ENCODE measurements around the gene CKAP5.

CKAP5 gene

GRCh38 chr11:46695345-46696211 is 150.5 kb downstream of the CKAP5 start:
- DNase-seq: no peak

GRCh38 chr11:46694607-46695006 is 151.5 kb downstream of the CKAP5 start:
- no peak for DNase-seq

- DNase-seq: no peak
Observed at GRCh38 chr11:46694072-46694471, 152.0 kb downstream of the CKAP5 start.

- no peak for DNase-seq
Observed at GRCh38 chr11:46693597-46694012, 152.5 kb downstream of the CKAP5 start.

Measured in stimulated activated CD4-positive, alpha-beta T cell treated with anti-CD3 and anti-CD28 coated beads, Interleukin-4, amount 100 ng/mL, for 24 hours (primary cell).